Hepatocyte (in vitro differentiated cells): Measurements from ENCODE around the gene FOXK1. TPM values are rescaled to one million over a fixed set of nuclear protein-coding genes. Genes with fewer than 3 reads are reported as not detected.

Source experiments
- DNase-seq: peaks from one replicate; pipeline ENCODE4 v3.0.0-alpha.2; 2016; ENCODE audit warnings: low spot score
- H2AFZ ChIP-seq: fragments of 200-600 bp; sonication (generic); 2 replicates; pipeline ENCODE4 v1.6.0; 2016; ENCODE audit warnings: antibody characterized with exemption, mild to moderate bottlenecking
- H3K27ac ChIP-seq: fragments of 200-600 bp; sonication (generic); 2 replicates; pipeline ENCODE4 v1.5.1; 2016; ENCODE audit warnings: mild to moderate bottlenecking
- H3K27me3 ChIP-seq: fragments of 200-600 bp; sonication (generic); 2 replicates; pipeline ENCODE4 v1.6.1; 2016
- H3K36me3 ChIP-seq: fragments of 200-600 bp; sonication (generic); replicated peaks from 2 replicates; pipeline ENCODE4 v1.5.1; 2016; ENCODE audit warnings: low read depth; ENCODE audit not compliant: insufficient read depth
- H3K4me1 ChIP-seq: fragments of 200-600 bp; sonication (generic); 2 replicates; pipeline ENCODE4 v1.5.1; 2016; ENCODE audit warnings: mild to moderate bottlenecking, moderate library complexity; ENCODE audit not compliant: insufficient read depth
- H3K4me2 ChIP-seq: fragments of 200-600 bp; sonication (generic); 2 replicates; pipeline ENCODE4 v1.6.0; 2016
- H3K4me3 ChIP-seq: fragments of 200-600 bp; sonication (generic); 2 replicates; pipeline ENCODE4 v1.5.1; 2016; ENCODE audit warnings: mild to moderate bottlenecking
- H3K79me2 ChIP-seq: fragments of 200-600 bp; sonication (generic); 2 replicates; pipeline ENCODE4 v1.6.0; 2017; ENCODE audit warnings: mild to moderate bottlenecking
- H3K9me2 ChIP-seq: fragments of 200-600 bp; sonication (generic); replicated peaks from 2 replicates; pipeline ENCODE4 v1.6.0; 2017; ENCODE audit warnings: mild to moderate bottlenecking; ENCODE audit not compliant: insufficient read depth
- H3K9me3 ChIP-seq: fragments of 200-600 bp; sonication (generic); 2 replicates; pipeline ENCODE4 v1.5.1; 2016; ENCODE audit warnings: low read depth, mild to moderate bottlenecking
- H4K20me1 ChIP-seq: fragments of 200-600 bp; sonication (generic); 2 replicates; pipeline ENCODE4 v1.6.0; 2016; ENCODE audit warnings: mild to moderate bottlenecking; ENCODE audit not compliant: insufficient read depth, poor library complexity, severe bottlenecking
- EZH2 ChIP-seq: fragments of 200-600 bp; sonication (generic); IDR thresholded peaks from 2 replicates; pipeline ENCODE4 v1.6.1; 2016; ENCODE audit warnings: antibody characterized with exemption, mild to moderate bottlenecking, borderline replicate concordance
- EZH2phosphoT487 ChIP-seq: fragments of 200-600 bp; sonication (generic); IDR thresholded peaks from one replicate; pipeline ENCODE4 v1.6.1; 2018; ENCODE audit warnings: antibody characterized with exemption, mild to moderate bottlenecking, low read depth, moderate library complexity; ENCODE audit not compliant: unreplicated experiment, severe bottlenecking
- WGBS: methylation state at CpG from one replicate; pipeline ENCODE4 v1.1.6; 2016; ENCODE audit warnings: low lambda C conversion rate; ENCODE audit errors: missing lambda C conversion rate; 5-methylcytosine and 5-hydroxymethylcytosine counted together
- polyA plus RNA-seq: library from polyadenylated mRNA; unstranded; fragments of >200 nt; fragmentation: Nextera tagmentation; extraction: Ambion mirVana; gene quantifications from 2 replicates; pipeline ENCODE4 v1.2.1, GENCODE V29; 2016
- total RNA-seq: library from RNA; depleted of rRNA; stranded (reverse); fragments of >200 nt; gene quantifications from 2 replicates; pipeline ENCODE4 v1.2.3, GENCODE V29; 2014
- TF ChIP-seq, protein P1 (sequence below): fragments of 200-600 bp; sonication (generic); IDR thresholded peaks from 2 replicates; pipeline ENCODE4 v1.5.1; 2016; ENCODE audit warnings: antibody characterized with exemption, mild to moderate bottlenecking; ENCODE audit not compliant: poor library complexity

The FOXK1 gene
- total and polyA plus RNA-seq, 2 experiments from 2014 or later: 8.3 to 17.8 TPM

DNA sequence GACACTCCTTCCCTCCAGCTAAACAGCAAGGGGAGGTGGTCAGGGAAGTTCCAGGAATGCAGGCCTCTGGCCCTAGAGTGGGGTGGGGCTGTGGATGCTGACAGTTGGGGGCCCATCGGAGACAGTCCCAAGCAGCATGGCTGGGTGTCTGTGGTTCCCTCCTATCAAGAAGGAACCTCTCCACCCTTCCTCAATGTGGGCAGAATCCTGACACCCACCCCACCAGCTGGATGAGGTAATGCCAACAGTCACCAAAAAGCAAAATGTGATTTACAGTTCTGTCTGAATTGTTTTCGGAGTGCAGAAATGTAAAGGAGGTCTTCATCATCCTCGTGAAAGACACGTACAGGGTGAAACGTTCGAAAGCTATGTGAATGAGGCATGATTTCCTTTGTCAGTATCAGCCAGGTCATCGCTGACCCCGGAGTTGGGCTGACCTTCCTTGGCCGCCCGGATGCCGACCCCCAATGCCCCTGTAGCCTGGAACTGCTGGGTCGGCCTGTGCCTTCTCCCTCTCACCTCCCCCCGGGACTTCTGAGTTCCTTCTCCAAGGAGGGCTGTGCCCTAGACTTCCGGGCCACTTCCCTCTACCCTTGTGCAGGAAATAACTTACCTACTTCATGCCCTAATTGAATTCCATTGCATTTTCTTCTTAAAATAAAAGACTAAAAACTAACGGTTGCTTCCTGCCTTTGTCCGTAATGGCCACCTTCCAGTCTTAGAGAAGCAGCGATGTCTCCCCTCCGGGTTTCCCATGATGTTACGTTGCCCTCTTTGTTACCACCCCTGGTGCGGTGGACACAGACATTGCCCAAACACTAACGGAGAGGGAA, 24.5 kb downstream of the FOXK1 start:
- Histone ChIP-seq H3K79me2 (peaks cover 100% of the 10 kb centered on the region), H3K4me2 (peak overlapping the region; percentile 53)
- WGBS: 43% methylated on average over 21 of the region's 21 CpGs

GRCh38 chr7:4707217-4707741, 25.2 kb downstream of the FOXK1 start:
- TF ChIP-seq, protein P1, sequence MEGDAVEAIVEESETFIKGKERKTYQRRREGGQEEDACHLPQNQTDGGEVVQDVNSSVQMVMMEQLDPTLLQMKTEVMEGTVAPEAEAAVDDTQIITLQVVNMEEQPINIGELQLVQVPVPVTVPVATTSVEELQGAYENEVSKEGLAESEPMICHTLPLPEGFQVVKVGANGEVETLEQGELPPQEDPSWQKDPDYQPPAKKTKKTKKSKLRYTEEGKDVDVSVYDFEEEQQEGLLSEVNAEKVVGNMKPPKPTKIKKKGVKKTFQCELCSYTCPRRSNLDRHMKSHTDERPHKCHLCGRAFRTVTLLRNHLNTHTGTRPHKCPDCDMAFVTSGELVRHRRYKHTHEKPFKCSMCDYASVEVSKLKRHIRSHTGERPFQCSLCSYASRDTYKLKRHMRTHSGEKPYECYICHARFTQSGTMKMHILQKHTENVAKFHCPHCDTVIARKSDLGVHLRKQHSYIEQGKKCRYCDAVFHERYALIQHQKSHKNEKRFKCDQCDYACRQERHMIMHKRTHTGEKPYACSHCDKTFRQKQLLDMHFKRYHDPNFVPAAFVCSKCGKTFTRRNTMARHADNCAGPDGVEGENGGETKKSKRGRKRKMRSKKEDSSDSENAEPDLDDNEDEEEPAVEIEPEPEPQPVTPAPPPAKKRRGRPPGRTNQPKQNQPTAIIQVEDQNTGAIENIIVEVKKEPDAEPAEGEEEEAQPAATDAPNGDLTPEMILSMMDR: no peak
- TF ChIP-seq EZH2phosphoT487: no peak
- TF ChIP-seq EZH2: no peak
- Histone ChIP-seq H4K20me1 (peaks cover 49% of the 10 kb centered on the region), H3K9me2 (no peaks in the 10 kb centered on the region), H3K4me1 (peaks cover 23% of the 10 kb centered on the region), H3K4me2 (peak overlapping the region; percentile 53), H3K27ac (no peak overlapping the region), H3K27me3 (no peaks in the 10 kb centered on the region), H3K79me2 (peaks cover 100% of the 10 kb centered on the region), H3K9me3 (no peaks in the 10 kb centered on the region), H3K36me3 (no peaks in the 10 kb centered on the region), H3K4me3 (no peak overlapping the region), H2AFZ (no peak overlapping the region)
- WGBS: 53% methylated on average over 22 of the region's 22 CpGs
- DNase-seq: no peak

More for the DNA sequence above, 24.5 kb downstream of the FOXK1 start:
- TF ChIP-seq, protein P1: no peak
- TF ChIP-seq EZH2 (no peak), EZH2phosphoT487 (no peak)
- H3K4me3 ChIP-seq: no peak overlapping the region
- H3K27me3 ChIP-seq: no peaks in the 10 kb centered on the region
- H4K20me1 ChIP-seq: peaks cover 49% of the 10 kb centered on the region
- no peak overlapping the region for H3K27ac ChIP-seq
- DNase-seq: no peak
- H3K9me2 ChIP-seq: no peaks in the 10 kb centered on the region
- H2AFZ ChIP-seq: no peak overlapping the region
- no peaks in the 10 kb centered on the region for H3K36me3 ChIP-seq
- H3K9me3 ChIP-seq: no peaks in the 10 kb centered on the region
- H3K4me1 ChIP-seq: peaks cover 19% of the 10 kb centered on the region

- 68% methylated on average over 12 of the region's 12 CpGs for WGBS
- Histone ChIP-seq H3K4me3 (no peak overlapping the region), H3K27me3 (no peaks in the 10 kb centered on the region), H3K79me2 (peaks cover 95% of the 10 kb centered on the region), H4K20me1 (peaks cover 49% of the 10 kb centered on the region), H2AFZ (no peak overlapping the region), H3K9me3 (no peaks in the 10 kb centered on the region), H3K36me3 (no peaks in the 10 kb centered on the region), H3K4me2 (no peak overlapping the region), H3K9me2 (no peaks in the 10 kb centered on the region), H3K4me1 (peaks cover 28% of the 10 kb centered on the region), H3K27ac (no peak overlapping the region)
- DNase-seq: no peak
- TF ChIP-seq EZH2phosphoT487 (no peak), EZH2 (no peak)
- TF ChIP-seq, protein P1: no peak
These were observed 25.9 kb downstream of the FOXK1 start for GRCh38 chr7:4707980-4708411.
